NCI-H1930 (cell line): ENCODE data around the gene MRPL21.

Experiments used
- DNase-seq, 2 experiments: peaks; one replicate each; lab custom pipeline; 2025; lab: John Stamatoyannopoulos, UW

Gene MRPL21

GRCh38 chr11:68935066-68935465 is 31.4 kb upstream of the MRPL21 start:
- DNase-seq: no peak

DNA sequence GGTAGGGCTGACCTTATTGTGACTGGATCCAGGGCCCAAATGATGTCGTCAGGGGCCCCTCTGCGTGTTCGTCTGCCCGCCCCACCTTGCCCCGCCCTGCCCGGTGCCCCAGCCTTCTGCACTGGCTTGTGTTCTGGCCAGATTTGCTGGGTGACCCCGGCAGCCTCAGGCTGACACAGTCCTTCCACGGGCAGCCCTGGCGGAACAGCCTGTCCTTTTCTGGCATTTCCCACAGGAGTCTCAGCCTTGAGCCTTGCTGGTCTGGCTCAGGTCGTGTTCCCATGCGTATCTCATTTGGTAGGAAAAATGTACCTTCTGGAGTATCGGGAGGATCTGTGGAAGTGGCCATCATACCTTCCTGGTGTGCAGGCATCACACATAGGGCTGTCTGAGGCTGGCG is 31.0 kb upstream of the MRPL21 start:
- no peak for DNase-seq

GRCh38 chr11:68934321-68934645 is 30.7 kb upstream of the MRPL21 start:
- DNase-seq: no peak

DNA sequence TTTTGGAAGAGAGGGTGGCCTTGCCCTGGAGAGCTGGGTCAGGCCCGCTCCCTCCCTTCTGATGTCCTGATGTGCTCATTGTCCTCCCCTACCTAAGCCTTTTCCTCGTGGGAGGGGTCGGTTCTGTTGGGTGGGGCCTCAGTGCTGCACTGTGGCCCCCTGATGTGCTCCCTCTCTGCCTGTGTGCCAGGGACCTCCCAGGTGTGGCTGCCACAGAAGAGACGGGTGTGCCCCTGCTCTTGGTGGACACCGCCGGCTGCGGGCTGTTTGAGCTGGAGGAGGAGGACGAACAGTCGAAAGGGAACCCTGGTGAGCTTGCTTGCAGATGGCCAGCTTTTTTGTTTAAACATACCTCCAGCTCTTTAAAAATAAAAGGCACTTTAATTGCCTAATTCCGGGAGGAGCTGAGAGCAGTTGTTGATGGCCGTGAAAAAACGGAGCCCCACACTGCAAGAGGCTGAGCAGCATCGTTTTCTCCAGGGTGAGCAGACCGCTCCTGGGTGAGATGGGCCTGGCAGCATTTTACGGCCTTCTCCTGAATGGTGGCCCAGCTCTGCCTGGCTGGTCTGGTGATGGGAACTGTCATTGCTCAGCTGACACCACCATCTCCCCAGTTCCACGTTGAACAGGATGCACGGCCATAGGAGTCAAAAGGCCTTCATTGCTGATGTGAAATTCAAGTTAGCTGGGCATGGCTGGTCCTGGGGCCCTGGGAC is 30.1 kb upstream of the MRPL21 start:
- no peak for DNase-seq

DNA sequence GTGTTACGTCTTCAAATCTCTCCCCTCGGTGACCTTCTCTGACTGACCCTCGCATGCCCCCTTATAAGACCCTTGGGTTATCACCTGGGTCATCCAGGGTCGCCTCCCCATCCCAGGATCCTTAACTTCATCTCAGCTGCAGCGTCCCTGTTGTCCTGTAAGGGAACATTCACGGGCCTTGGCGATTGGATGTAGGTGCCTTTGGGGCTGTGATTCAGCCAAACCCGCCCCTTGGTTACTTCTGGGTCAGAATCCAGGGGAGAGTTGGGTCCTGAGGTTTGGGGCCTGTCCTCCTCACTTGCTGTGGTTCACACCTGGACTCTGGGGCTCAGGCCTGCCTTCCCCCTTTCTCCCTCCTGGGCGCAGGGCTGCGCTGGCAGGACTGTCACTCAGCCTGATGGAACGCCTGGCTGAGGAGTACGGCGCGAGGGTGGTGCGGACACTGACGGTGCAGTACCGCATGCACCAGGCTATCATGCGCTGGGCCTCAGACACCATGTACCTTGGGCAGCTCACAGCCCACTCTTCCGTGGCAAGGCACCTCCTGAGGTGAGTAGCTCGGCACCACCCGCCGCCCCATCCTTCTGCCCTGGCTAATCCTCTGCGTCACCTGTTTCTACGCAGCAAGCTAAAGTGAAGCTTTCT is 29.4 kb upstream of the MRPL21 start:
- DNase-seq: no peak

GRCh38 chr11:68932358-68932757 is 28.7 kb upstream of the MRPL21 start:
- no peak for DNase-seq

DNA sequence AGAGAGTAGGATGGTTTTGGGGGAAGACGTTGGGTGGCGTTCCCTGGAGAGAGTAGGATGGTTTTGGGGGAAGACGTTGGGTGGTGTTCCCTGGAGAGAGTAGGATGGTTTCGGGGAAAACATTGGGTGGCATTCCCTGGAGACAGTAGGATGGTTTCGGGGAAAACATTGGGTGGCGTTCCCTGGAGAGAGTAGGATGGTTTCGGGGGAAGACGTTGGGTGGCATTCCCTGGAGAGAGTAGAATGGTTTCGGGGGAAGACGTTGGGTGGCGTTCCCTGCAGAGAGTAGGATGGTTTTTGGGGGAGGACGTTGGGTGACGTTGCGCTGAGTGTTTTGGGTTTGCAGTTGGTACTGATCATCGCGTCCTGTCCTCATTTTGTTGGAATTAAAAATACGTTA is 28.3 kb upstream of the MRPL21 start:
- DNase-seq: no peak

GRCh38 chr11:68930991-68931855 is 27.6 kb upstream of the MRPL21 start:
- no peak for DNase-seq

- DNase-seq: no peak
These were observed 26.3 kb upstream of the MRPL21 start for GRCh38 chr11:68929706-68930570.

DNA sequence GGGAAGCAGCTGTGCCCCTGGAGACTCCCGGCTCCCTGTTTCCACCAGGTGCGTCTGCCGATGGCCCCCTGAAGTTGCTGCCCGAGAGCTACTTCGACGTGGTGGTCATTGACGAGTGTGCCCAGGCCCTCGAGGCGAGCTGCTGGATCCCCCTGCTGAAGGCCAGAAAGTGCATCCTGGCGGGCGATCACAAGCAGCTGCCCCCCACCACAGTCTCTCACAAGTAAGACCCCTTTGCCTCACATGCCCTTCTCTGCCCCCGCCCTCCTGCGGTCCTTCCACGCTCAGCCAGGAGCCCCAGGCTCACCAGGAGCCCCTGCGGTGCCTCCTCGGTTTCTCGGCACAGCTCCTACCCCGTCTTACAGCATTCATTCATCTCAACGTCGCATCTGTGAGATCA is 25.5 kb upstream of the MRPL21 start:
- DNase-seq: no peak

- no peak for DNase-seq
These were observed 24.7 kb upstream of the MRPL21 start for GRCh38 chr11:68928136-68928880.

DNA sequence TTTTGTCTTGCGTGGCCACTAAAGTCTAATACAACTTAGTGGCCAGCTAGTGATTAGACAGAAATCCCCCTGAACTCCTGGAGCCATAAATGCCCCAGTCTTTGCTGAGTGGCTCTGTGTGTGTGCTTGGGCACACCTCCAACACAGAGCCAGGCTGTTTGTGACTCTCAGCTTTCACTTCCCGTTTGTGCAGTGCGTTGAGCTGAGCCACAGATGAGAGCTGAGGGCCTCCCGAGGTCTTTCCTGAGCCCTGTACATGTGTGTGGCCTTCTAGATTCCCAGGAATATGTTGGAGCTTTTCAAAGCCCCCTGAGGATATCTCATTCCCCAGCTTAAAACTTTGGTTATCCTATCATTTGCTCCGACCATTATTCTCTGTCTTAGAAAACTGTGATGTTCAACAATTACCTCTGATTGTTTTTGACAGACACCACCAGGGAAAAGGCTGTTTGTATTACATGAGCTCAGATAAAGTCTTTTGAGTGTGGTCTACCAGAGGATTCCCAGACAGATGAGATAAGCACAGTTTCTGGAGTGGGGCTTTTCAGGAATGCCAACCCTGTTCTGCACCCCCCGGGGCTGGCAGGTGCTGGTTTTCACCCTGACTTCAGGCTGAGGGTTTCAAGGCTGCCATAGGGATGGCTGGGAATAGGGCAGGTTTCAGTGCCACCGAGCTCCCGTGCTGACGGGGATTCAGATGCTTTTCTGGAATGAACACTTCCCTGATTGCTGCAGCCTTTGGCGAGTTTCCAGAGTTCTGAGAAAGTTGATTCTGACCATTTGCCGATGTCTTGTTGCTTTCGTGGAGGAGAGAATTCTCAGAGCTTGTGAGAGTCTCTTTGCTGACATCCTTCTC is 23.9 kb upstream of the MRPL21 start:
- DNase-seq: no peak

- no peak for DNase-seq
These were observed 22.0 kb upstream of the MRPL21 start for GRCh38 chr11:68925611-68926010.

DNA sequence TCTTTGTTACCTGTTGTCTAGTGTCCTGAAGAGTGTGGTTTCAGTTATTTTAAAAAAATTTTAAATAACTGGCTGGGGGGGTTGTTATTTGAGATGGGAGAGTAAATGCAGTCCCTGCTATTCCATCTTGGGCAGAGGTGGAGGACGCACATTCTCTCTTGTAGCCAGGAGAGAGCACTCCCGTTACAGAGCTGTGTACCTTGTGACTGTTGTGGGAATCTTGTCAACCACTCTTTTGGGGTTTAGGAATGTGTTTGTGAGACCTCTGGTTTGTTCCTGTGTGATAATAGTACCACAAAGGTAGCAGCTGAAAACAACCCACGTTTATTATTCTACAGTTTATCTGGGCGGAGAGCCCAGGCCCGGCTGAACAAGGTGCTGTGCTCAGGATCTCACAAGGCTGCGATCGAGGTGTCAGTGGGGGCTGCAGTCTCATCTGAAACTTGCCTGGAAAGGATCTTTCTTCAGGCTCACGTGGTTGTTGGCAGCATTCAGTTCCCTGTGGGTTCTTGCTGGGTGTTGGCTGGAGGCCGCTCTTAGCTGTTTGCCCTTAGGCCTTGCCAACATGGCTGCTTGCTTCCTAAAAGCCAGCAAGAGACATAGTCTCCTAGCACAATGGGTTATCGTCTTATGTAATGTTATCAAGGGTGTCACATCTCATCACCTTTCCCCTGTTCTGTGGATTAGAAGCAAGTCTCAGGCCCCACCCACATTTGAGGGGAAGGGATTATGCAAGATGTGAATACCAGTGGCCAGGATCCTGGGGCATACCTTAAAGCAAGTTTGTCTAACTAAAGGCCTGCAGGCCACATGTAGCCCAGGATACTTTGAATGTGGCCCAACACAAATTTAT is 20.7 kb upstream of the MRPL21 start:
- DNase-seq: no peak

- no peak for DNase-seq
These were observed 20.0 kb upstream of the MRPL21 start for GRCh38 chr11:68923614-68924013.

DNA sequence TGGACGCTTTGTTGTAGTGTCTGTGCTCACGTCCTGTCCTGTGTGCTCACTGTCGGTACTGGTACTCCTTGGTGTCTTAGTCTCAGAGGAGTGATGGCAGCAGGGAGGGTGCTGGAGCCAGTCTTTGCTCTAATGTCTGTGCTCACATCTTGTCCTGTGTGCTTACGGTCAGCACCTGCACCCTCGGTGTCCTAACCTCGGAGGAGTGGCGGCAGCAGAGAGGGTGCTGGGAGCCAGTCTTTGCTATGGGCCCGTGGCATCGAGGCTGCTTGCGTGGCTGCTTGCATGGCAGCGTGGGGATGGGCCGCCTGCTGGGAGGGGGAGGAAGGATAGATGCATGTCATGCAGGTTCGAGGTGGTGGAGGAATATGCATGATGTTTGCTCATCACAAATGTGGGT is 12.8 kb upstream of the MRPL21 start:
- DNase-seq: no peak

DNA sequence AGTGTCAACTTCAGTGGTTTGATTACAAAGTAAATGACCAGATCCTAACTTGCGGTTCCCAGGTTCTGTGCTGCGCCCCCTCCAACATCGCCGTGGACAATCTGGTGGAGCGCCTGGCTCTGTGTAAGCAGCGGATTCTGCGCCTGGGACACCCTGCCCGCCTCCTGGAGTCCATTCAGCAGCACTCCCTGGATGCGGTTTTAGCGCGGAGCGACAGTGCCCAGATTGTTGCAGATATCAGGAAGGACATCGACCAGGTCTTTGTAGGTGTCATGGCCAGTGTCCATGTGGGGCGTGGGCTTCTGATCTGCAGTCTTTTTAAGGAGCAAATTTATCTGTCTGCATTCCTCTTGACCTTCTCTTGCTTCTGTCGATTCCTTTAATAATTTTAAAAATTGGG is 11.1 kb upstream of the MRPL21 start:
- no peak for DNase-seq

- DNase-seq: no peak
These were observed 9.6 kb upstream of the MRPL21 start for GRCh38 chr11:68913188-68913587.

DNA sequence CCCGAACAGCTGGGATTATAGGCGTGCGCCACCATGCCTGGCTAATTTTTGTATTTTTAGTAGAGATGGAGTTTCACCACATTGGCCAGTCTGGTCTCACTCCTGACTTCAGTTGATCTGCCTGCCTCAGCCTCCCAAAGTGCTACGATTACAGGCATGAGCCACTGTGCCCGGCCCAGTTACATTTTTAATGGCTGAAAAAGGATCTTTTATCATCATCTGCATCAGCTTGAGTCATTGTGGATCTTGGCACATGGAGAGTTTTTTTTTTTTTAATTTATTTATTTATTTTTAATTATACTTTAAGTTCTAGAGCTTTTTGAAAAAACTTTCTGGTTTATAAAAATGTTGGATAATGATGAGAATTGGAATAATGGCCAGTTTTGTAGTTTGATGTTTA is 8.6 kb upstream of the MRPL21 start:
- no peak for DNase-seq

GRCh38 chr11:68911731-68912130 is 8.1 kb upstream of the MRPL21 start:
- no peak for DNase-seq
